ENCODE measurements around the gene DUSP12. TPM values are rescaled to one million over a fixed set of nuclear protein-coding genes. Genes with fewer than 3 reads are reported as not detected.

DUSP12 gene
- total RNA-seq, 1 donor from 2014 or later = 34.1 TPM

- TF ChIP-seq POLR2AphosphoS5 (IDR thresholded peaks at IDR 0.05; ENCODE audit: insufficient read depth in 1 of 2, low read depth in 1 of 2) = no peak
- no peak for TF ChIP-seq POLR2A (IDR thresholded peaks at IDR 0.05)
- TF ChIP-seq, protein P1, sequence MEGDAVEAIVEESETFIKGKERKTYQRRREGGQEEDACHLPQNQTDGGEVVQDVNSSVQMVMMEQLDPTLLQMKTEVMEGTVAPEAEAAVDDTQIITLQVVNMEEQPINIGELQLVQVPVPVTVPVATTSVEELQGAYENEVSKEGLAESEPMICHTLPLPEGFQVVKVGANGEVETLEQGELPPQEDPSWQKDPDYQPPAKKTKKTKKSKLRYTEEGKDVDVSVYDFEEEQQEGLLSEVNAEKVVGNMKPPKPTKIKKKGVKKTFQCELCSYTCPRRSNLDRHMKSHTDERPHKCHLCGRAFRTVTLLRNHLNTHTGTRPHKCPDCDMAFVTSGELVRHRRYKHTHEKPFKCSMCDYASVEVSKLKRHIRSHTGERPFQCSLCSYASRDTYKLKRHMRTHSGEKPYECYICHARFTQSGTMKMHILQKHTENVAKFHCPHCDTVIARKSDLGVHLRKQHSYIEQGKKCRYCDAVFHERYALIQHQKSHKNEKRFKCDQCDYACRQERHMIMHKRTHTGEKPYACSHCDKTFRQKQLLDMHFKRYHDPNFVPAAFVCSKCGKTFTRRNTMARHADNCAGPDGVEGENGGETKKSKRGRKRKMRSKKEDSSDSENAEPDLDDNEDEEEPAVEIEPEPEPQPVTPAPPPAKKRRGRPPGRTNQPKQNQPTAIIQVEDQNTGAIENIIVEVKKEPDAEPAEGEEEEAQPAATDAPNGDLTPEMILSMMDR (IDR thresholded peaks at IDR 0.05) = no peak
- intact Hi-C loops (cut with DNase I) = no loop called here
- Histone ChIP-seq H3K36me3 (no peaks in the 10 kb centered on the region), H3K4me3 (no peak overlapping the region), H3K27ac (no peak overlapping the region), H3K9me3 (no peaks in the 10 kb centered on the region), H3K27me3 (no peaks in the 10 kb centered on the region), H3K4me1 (peaks cover 3% of the 10 kb centered on the region)
- DNase-seq (ENCODE audit: extremely low spot score in 2 of 2) = no peak
Observed at GRCh38 chr1:161778522-161778921, 28.9 kb downstream of the DUSP12 start.

DNA sequence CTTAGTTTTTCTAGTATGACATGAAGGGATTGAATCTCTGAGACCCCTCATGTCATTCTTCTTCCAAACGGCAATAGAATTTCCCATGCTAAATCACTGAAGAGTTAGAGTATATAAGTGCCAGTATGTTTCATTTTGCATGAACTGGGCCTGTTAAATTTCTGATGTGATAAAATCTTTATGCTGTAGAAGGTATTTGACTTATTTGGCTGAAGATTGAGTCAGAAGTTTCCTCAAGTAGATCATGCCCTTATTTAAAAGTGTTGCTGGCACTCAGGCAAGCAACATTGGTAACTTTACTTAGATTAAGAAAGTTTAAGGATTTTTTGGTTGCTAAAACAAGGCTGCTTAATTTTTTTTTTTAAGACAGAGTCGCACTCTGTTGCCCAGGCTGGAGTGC is 29.8 kb downstream of the DUSP12 start:
- TF ChIP-seq POLR2AphosphoS5 (IDR thresholded peaks at IDR 0.05; ENCODE audit: insufficient read depth in 1 of 2, low read depth in 1 of 2) (no peak), POLR2A (IDR thresholded peaks at IDR 0.05) (no peak)
- TF ChIP-seq, protein P1 (IDR thresholded peaks at IDR 0.05) = no peak
- Histone ChIP-seq H3K9me3 (no peaks in the 10 kb centered on the region), H3K36me3 (no peaks in the 10 kb centered on the region), H3K4me1 (no peaks in the 10 kb centered on the region), H3K27ac (no peak overlapping the region), H3K27me3 (no peaks in the 10 kb centered on the region), H3K4me3 (no peak overlapping the region)
- intact Hi-C loops (cut with DNase I) = no loop called here
- no peak for DNase-seq (ENCODE audit: extremely low spot score in 2 of 2)

DNA sequence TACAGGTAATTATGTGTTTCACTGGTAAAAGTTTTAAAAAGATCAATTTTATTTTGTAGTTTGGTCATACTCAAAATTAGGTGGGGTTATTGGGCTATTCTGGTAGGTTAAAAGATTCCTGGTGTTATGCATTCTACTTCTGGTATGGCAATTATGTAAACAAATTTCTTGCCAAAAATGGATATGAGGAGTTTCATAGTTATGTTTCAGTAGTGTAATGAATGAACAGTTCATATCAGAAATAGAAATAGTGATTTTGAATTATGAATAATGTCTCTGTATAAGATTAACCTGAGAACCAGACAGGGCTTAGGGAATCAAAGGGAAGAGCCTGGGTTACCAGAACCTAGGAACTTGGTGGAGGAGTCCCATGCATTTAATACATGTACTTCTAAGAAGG is 32.4 kb downstream of the DUSP12 start:
- intact Hi-C loops (cut with DNase I) = no loop called here
- DNase-seq (ENCODE audit: extremely low spot score in 2 of 2) = no peak
- H3K4me1 ChIP-seq = no peaks in the 10 kb centered on the region
- H3K27ac ChIP-seq = no peak overlapping the region
- no peak overlapping the region for H3K4me3 ChIP-seq
- no peaks in the 10 kb centered on the region for H3K9me3 ChIP-seq
- peaks cover 0 to 8% of the 10 kb centered on the region in 2 donors for H3K36me3 ChIP-seq
- TF ChIP-seq, protein P1 (IDR thresholded peaks at IDR 0.05) = no peak
- TF ChIP-seq POLR2AphosphoS5 (IDR thresholded peaks at IDR 0.05; ENCODE audit: insufficient read depth in 1 of 2, low read depth in 1 of 2) (no peak), POLR2A (IDR thresholded peaks at IDR 0.05) (no peak)
- no peaks in the 10 kb centered on the region for H3K27me3 ChIP-seq

DNA sequence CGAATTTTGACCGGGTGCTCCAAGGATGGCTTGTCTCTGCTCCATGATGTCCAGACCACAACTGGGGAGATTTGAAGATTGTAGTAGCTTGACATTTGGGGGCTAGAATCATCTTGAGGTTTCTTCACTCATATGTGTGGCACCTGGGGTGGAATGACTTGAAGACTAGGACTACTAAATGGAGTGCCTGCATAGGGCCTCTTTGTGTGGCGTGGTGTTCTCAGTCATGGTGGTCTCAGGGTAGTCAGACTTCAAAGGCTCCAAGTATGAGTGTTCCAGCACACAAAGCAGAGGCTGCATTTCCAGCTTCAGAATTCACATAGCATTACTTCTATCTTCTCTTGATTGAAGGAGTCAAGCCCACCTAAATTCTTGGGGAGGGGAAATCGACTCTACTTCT is 33.3 kb downstream of the DUSP12 start:
- no peak overlapping the region for H3K27ac ChIP-seq
- no peak for DNase-seq (ENCODE audit: extremely low spot score in 2 of 2)
- H3K36me3 ChIP-seq = peaks cover 0 to 8% of the 10 kb centered on the region in 2 donors
- no peaks in the 10 kb centered on the region for H3K9me3 ChIP-seq
- intact Hi-C loops (cut with DNase I) = no loop called here
- H3K4me1 ChIP-seq = no peaks in the 10 kb centered on the region
- no peak overlapping the region for H3K4me3 ChIP-seq
- TF ChIP-seq, protein P1 (IDR thresholded peaks at IDR 0.05) = no peak
- TF ChIP-seq POLR2A (IDR thresholded peaks at IDR 0.05) (no peak), POLR2AphosphoS5 (IDR thresholded peaks at IDR 0.05; ENCODE audit: insufficient read depth in 1 of 2, low read depth in 1 of 2) (no peak)
- H3K27me3 ChIP-seq = no peaks in the 10 kb centered on the region

GRCh38 chr1:161784968-161785367 is 35.4 kb downstream of the DUSP12 start:
- intact Hi-C loops (cut with DNase I) = no loop called here
- Histone ChIP-seq H3K4me1 (no peaks in the 10 kb centered on the region), H3K27ac (no peak overlapping the region), H3K27me3 (no peaks in the 10 kb centered on the region), H3K36me3 (peaks cover 0 to 8% of the 10 kb centered on the region in 2 donors), H3K9me3 (no peaks in the 10 kb centered on the region), H3K4me3 (no peak overlapping the region)
- TF ChIP-seq POLR2A (IDR thresholded peaks at IDR 0.05) (no peak), POLR2AphosphoS5 (IDR thresholded peaks at IDR 0.05; ENCODE audit: insufficient read depth in 1 of 2, low read depth in 1 of 2) (no peak)
- TF ChIP-seq, protein P1 (IDR thresholded peaks at IDR 0.05) = no peak
- no peak for DNase-seq (ENCODE audit: extremely low spot score in 2 of 2)

All from vagina (tissue), 2 donors.